ENCODE measurements around the gene ROR2. TPM values are rescaled to one million over a fixed set of nuclear protein-coding genes. Genes with fewer than 3 reads are reported as not detected.
"Not testable (repeated sequence)": the region's sequence is repeated elsewhere in the genome, so short reads cannot be mapped to it uniquely, and the experiment has no call there.

ROR2 gene
- total RNA-seq, 1 donor from 2014 or later = 0.92 TPM

GRCh38 chr9:91659529-91660495 is 290.2 kb downstream of the ROR2 start:
- no peak for ATAC-seq
- DNase-seq (ENCODE audit: missing footprints) = no peak
- intact Hi-C loops (cut with DNase I) = no loop called here

GRCh38 chr9:91658513-91659105 is 291.4 kb downstream of the ROR2 start:
- intact Hi-C loops (cut with DNase I) = no loop called here
- ATAC-seq (no peak), DNase-seq (ENCODE audit: missing footprints) (no peak)

- DNase-seq (ENCODE audit: missing footprints) = no peak
- no peak for ATAC-seq
- intact Hi-C loops (cut with DNase I) = no loop called here
Observed at GRCh38 chr9:91657501-91657900, 292.5 kb downstream of the ROR2 start.

- ATAC-seq = peak; percentile 56
- intact Hi-C loops (cut with DNase I) = no loop called here
Observed at GRCh38 chr9:91655658-91656057, 294.4 kb downstream of the ROR2 start.

GRCh38 chr9:91655215-91655614 is 294.8 kb downstream of the ROR2 start:
- intact Hi-C loops (cut with DNase I) = no loop called here
- ATAC-seq = no peak
- DNase-seq (ENCODE audit: missing footprints) = no peak

More at GRCh38 chr9:91655658-91656057, 294.4 kb downstream of the ROR2 start:
- DNase-seq (ENCODE audit: missing footprints) = no peak

- ATAC-seq (no peak), DNase-seq (ENCODE audit: missing footprints) (no peak)
- intact Hi-C loops (cut with DNase I) = no loop called here
Observed at GRCh38 chr9:91654527-91654926, 295.5 kb downstream of the ROR2 start.

GRCh38 chr9:91647371-91647770 is 302.7 kb downstream of the ROR2 start:
- intact Hi-C loops (cut with DNase I) = no loop called here
- ATAC-seq (no peak), DNase-seq (ENCODE audit: missing footprints) (no peak)

- intact Hi-C loops (cut with DNase I) = no loop called here
- DNase-seq (ENCODE audit: missing footprints) (no peak), ATAC-seq (no peak)
Observed at GRCh38 chr9:91646702-91647101, 303.3 kb downstream of the ROR2 start.

- DNase-seq (ENCODE audit: missing footprints) (no peak), ATAC-seq (no peak)
- intact Hi-C loops (cut with DNase I) = no loop called here
Observed at GRCh38 chr9:91644433-91644832, 305.6 kb downstream of the ROR2 start.

- intact Hi-C loops (cut with DNase I) = no loop called here
- ATAC-seq = no peak
- no peak for DNase-seq (ENCODE audit: missing footprints)
Observed at GRCh38 chr9:91643481-91644077, 306.4 kb downstream of the ROR2 start.

GRCh38 chr9:91642771-91643170 is 307.3 kb downstream of the ROR2 start:
- DNase-seq (ENCODE audit: missing footprints) = no peak

GRCh38 chr9:91640428-91640827 is 309.6 kb downstream of the ROR2 start:
- intact Hi-C loops (cut with DNase I) = no loop called here
- DNase-seq (ENCODE audit: missing footprints) = no peak

More at GRCh38 chr9:91642771-91643170, 307.3 kb downstream of the ROR2 start:
- intact Hi-C loops (cut with DNase I) = no loop called here
- ATAC-seq = no peak

GRCh38 chr9:91639054-91639453 is 311.0 kb downstream of the ROR2 start:
- intact Hi-C loops (cut with DNase I) = no loop called here
- ATAC-seq (no peak), DNase-seq (ENCODE audit: missing footprints) (no peak)

More at GRCh38 chr9:91640428-91640827, 309.6 kb downstream of the ROR2 start:
- no peak for ATAC-seq

- intact Hi-C loops (cut with DNase I); DNase-seq (ENCODE audit: missing footprints); ATAC-seq: not testable (repeated sequence)
Observed at GRCh38 chr9:91634832-91635231, 315.2 kb downstream of the ROR2 start.

- ATAC-seq (no peak), DNase-seq (ENCODE audit: missing footprints) (no peak)
- intact Hi-C loops (cut with DNase I) = no loop called here
Observed at GRCh38 chr9:91629718-91630117, 320.3 kb downstream of the ROR2 start.

GRCh38 chr9:91628892-91629291 is 321.1 kb downstream of the ROR2 start:
- intact Hi-C loops (cut with DNase I) = no loop called here
- ATAC-seq = no peak
- DNase-seq (ENCODE audit: missing footprints) = no peak

- intact Hi-C loops (cut with DNase I) = no loop called here
- ATAC-seq = no peak
Observed at GRCh38 chr9:91625331-91625730, 324.7 kb downstream of the ROR2 start.

GRCh38 chr9:91623004-91623403 is 327.0 kb downstream of the ROR2 start:
- no peak for DNase-seq (ENCODE audit: missing footprints)
- intact Hi-C loops (cut with DNase I) = no loop called here

More at GRCh38 chr9:91625331-91625730, 324.7 kb downstream of the ROR2 start:
- no peak for DNase-seq (ENCODE audit: missing footprints)

GRCh38 chr9:91622121-91622520 is 327.9 kb downstream of the ROR2 start:
- intact Hi-C loops (cut with DNase I); ATAC-seq; DNase-seq (ENCODE audit: missing footprints): not testable (repeated sequence)

More at GRCh38 chr9:91623004-91623403, 327.0 kb downstream of the ROR2 start:
- ATAC-seq = no peak

All from Right ventricle myocardium inferior (tissue), 1 donor.